ENCODE data around the gene CDCA3. TPM values are rescaled to one million over a fixed set of nuclear protein-coding genes. Genes with fewer than 3 reads are reported as not detected.
A peak's percentile ranks its signal among the peaks of the same experiment; 100 is the strongest.

The CDCA3 gene
- total and polyA plus RNA-seq, 2 of the 13 experiments (the other 11 are each of a cell fraction or from before 2014, with no cell fraction given), result 32.7 to 56.5 TPM

- TF ChIP-seq CHCHD3 (CRISPR knock-in tag; IDR thresholded peaks at IDR 0.05) (no peak), RORA (CRISPR knock-in tag; IDR thresholded peaks at IDR 0.05) (no peak), ZIK1 (CRISPR knock-in tag; IDR thresholded peaks at IDR 0.05; ENCODE audit: borderline replicate concordance, low read depth) (no peak), ZNF614 (CRISPR knock-in tag; IDR thresholded peaks at IDR 0.05; ENCODE audit: borderline replicate concordance) (no peak), TMF1 (CRISPR knock-in tag; IDR thresholded peaks at IDR 0.05; ENCODE audit: low read depth) (no peak), DNMT1 (CRISPR knock-in tag; IDR thresholded peaks at IDR 0.05) (no peak), BCL6 (CRISPR knock-in tag; IDR thresholded peaks at IDR 0.05) (no peak), HNF4G (IDR thresholded peaks at IDR 0.05; ENCODE audit: borderline replicate concordance, low read depth, low read length) (no peak; the same call in 1 of the 2 replicates), HNF4G (CRISPR knock-in tag; IDR thresholded peaks at IDR 0.05; ENCODE audit: borderline replicate concordance, low read depth) (0 out of 2 replicates have a peak, but pooled peaks have one; percentile 15), MED1 (CRISPR knock-in tag; IDR thresholded peaks at IDR 0.05) (no peak), TBL1XR1 (IDR thresholded peaks at IDR 0.05; ENCODE audit: borderline replicate concordance, low read length, partially characterized antibody) (no peak), ZBED4 (CRISPR knock-in tag; IDR thresholded peaks at IDR 0.05; ENCODE audit: borderline replicate concordance) (no peak), ADNP (CRISPR knock-in tag; IDR thresholded peaks at IDR 0.05) (no peak), SIN3A (IDR thresholded peaks at IDR 0.05; ENCODE audit: borderline replicate concordance, low read depth, low read length) (0 out of 2 replicates have a peak, but pooled peaks have one; percentile 22), SNAPC5 (CRISPR knock-in tag; IDR thresholded peaks at IDR 0.05; ENCODE audit: borderline replicate concordance) (no peak), ZNF276 (CRISPR knock-in tag; IDR thresholded peaks at IDR 0.05; ENCODE audit: low read depth) (no peak), TSC22D2 (CRISPR knock-in tag; IDR thresholded peaks at IDR 0.05; ENCODE audit: borderline replicate concordance) (no peak), ARNTL (CRISPR knock-in tag; IDR thresholded peaks at IDR 0.05) (0 out of 2 replicates have a peak, but pooled peaks have one; percentile 6), ZBTB25 (CRISPR knock-in tag; IDR thresholded peaks at IDR 0.05) (no peak), CC2D1A (CRISPR knock-in tag; IDR thresholded peaks at IDR 0.05) (no peak)
Observed at GRCh38 chr12:6852651-6853354, 1.7 kb upstream of the CDCA3 start (continued).

Measured in HepG2 (cell line).